ENCODE data around the gene DGKH.

The DGKH gene

DNA sequence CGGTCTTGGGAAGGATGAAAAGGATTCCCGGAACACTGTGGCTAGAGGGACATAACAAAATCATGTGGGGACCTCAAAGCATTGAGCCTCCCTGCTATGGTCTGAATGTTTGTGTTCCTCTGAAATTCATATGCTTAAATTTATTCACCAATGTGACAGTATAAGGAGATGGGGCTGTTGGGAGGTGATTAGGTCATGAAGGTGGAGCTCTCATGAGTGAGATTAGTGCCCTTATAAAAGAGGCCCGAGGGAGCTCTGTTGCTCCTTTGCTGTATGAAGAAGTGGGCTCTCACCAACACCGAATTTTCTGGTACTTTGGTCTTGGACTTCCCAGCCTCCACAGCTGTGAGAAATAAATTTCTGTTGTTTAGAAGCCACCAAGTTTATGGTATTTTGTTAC is 26.1 kb upstream of the DGKH start:
- Histone ChIP-seq H3K36me3 (no peaks in the 10 kb centered on the region), H3K4me3 (ENCODE audit: low read depth in 1 of 2, low read length in 1 of 2) (no peak overlapping the region), H3K9me3 (no peaks in the 10 kb centered on the region), H3K27me3 (peaks cover 4% of the 10 kb centered on the region), H3K4me1 (ENCODE audit: control insufficient read depth in 1 of 2, insufficient read depth in 1 of 2, low read depth in 1 of 2, low read length in 1 of 2) (no peaks in the 10 kb centered on the region), H3K27ac (no peak overlapping the region)
- no peak for TF ChIP-seq CTCF (IDR thresholded peaks at IDR 0.05)

DNA sequence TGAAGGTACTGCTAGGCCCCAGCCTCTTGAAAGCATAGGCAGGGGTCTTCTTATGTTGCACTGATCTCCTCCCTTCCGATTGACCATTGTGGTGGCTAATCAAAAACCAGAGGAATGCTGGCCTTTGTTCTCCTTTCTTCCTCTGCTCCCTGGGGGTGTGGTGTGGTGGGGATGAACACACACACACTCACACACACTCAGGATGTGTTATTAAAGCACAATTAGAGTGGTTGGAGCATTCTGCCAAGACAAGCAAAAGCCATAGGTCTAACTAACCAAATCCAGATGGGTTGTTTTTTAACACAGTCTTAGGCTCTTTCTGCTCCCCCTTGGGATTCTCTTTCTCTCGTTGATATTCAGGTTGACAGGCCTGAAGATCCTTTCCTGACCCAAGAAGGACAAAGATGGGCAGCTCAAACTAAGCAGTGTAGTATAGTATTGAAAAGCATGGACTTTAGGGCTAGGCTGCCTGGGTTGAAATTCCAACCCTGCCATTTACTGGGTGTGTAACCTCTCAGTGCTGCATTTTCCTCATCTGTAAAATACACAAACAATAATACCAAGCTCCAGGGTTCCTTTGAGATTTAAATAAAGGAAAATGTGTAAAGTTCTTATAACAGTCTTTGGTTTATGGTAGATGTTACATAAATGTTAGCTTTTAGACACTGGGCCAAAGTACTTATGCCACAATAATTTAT is 25.5 kb upstream of the DGKH start:
- no peak overlapping the region for H3K4me3 ChIP-seq (ENCODE audit: low read depth in 1 of 2, low read length in 1 of 2)
- peaks cover 4% of the 10 kb centered on the region for H3K27me3 ChIP-seq
- TF ChIP-seq CTCF (IDR thresholded peaks at IDR 0.05), result no peak
- H3K36me3 ChIP-seq, result no peaks in the 10 kb centered on the region
- H3K4me1 ChIP-seq (ENCODE audit: control insufficient read depth in 1 of 2, insufficient read depth in 1 of 2, low read depth in 1 of 2, low read length in 1 of 2), result no peaks in the 10 kb centered on the region
- no peaks in the 10 kb centered on the region for H3K9me3 ChIP-seq
- no peak overlapping the region for H3K27ac ChIP-seq

DNA sequence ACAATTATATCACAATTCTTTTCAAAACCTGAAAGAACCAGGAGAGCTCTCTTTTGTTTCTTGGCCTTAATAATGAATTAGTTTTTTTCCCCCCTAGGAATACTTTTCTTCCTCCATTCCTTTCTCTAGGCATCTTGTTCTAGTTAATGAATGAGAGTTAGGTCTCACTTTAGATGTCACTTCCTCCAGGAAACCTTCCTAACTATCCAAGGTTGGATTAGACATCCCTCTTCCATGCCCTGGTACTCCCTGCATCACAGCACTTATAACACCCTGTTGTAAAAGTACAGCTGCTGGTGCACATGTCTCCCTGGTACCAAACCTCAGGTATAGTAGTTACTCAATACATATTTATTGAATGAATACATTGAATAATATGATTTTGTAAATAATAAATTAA is 21.2 kb upstream of the DGKH start:
- TF ChIP-seq CTCF (IDR thresholded peaks at IDR 0.05), result no peak

DNA sequence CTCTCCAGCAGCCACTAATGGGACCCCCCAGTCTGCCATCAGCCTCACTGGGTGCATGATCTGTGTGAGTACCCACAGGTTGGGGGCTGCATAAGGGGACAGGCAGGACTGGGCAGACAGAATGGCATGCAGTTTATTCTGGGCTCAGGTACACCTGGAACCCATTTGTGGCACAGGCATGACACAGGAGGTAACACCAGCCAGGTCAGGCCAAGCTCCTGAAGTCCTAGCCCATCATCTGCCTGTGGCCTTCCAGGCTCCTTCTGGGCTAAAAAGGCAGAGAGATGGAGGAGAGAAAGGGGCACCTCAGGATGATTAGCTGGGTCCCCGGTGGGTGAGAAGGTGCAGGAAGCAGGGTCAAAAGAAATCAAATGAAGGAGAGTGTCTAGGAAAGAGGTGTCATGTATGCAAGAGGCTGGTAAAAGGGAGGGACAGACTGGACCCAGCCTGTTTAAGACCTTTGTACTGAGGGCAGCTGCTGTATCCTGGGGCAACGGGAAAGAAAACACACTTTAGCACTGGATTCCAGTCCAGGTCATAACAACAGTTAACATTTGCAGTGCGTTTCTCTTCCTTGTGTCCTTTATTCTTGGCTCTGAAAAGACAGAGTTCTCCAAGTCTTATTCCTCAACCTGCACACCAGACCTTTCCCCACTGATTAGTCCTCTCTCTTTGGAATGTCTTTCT is 20.2 kb upstream of the DGKH start:
- no peak overlapping the region for H3K27ac ChIP-seq
- no peak for TF ChIP-seq CTCF (IDR thresholded peaks at IDR 0.05)

More for the DNA sequence above, 21.2 kb upstream of the DGKH start:
- no peak overlapping the region for H3K4me3 ChIP-seq (ENCODE audit: low read depth in 1 of 2, low read length in 1 of 2)
- H3K27ac ChIP-seq, result no peak overlapping the region
- no peaks in the 10 kb centered on the region for H3K36me3 ChIP-seq
- H3K27me3 ChIP-seq, result peaks cover 4% of the 10 kb centered on the region
- H3K9me3 ChIP-seq, result no peaks in the 10 kb centered on the region
- H3K4me1 ChIP-seq (ENCODE audit: control insufficient read depth in 1 of 2, insufficient read depth in 1 of 2, low read depth in 1 of 2, low read length in 1 of 2), result no peaks in the 10 kb centered on the region

DNA sequence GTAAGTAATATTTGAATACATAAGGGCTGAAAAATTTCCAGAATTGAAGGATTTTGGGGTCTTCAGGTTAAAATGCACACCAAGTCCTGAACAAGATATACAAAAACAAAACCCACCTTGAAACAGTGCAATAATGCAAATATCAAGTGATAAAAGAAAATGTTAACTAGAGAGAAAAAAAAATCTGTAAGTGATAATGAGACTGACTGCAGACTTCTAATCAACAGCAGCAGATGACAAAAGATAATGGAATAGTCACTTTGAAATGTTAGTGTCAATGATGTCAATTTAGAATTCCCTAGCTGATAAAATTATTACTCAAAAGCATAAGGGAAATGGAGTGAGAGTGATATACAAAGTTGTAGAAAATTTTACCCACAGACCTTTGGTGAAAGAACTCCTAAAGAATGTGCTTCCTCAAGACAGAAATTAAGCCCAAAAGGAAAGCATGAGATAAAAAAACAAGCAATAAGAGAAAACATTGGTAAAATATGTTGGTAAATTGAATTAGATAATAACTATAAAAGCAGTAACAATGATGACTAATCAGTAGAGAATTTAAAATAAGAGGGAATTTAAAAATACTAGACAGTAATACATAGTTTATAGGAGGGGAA is 12.4 kb upstream of the DGKH start:
- Histone ChIP-seq H3K36me3 (no peaks in the 10 kb centered on the region), H3K27me3 (peaks cover 43% of the 10 kb centered on the region), H3K27ac (no peak overlapping the region), H3K4me1 (ENCODE audit: control insufficient read depth in 1 of 2, insufficient read depth in 1 of 2, low read depth in 1 of 2, low read length in 1 of 2) (peaks cover 11% of the 10 kb centered on the region in 2 experiments), H3K9me3 (no peaks in the 10 kb centered on the region), H3K4me3 (ENCODE audit: low read depth in 1 of 2, low read length in 1 of 2) (no peak overlapping the region)
- no peak for TF ChIP-seq CTCF (IDR thresholded peaks at IDR 0.05)

More for the DNA sequence above, 20.2 kb upstream of the DGKH start:
- Histone ChIP-seq H3K4me3 (ENCODE audit: low read depth in 1 of 2, low read length in 1 of 2) (no peak overlapping the region), H3K27me3 (peaks cover 4% of the 10 kb centered on the region), H3K36me3 (no peaks in the 10 kb centered on the region), H3K4me1 (ENCODE audit: control insufficient read depth in 1 of 2, insufficient read depth in 1 of 2, low read depth in 1 of 2, low read length in 1 of 2) (no peaks in the 10 kb centered on the region), H3K9me3 (no peaks in the 10 kb centered on the region)

Measured in neutrophil (primary cell).